ENCODE data around the gene MED13L. TPM values are rescaled to one million over a fixed set of nuclear protein-coding genes. Genes with fewer than 3 reads are reported as not detected.

MED13L gene
- total and polyA plus RNA-seq, 2 of the 4 experiments (the other 2 are of a cell fraction), result 17.9 to 49.1 TPM

DNA sequence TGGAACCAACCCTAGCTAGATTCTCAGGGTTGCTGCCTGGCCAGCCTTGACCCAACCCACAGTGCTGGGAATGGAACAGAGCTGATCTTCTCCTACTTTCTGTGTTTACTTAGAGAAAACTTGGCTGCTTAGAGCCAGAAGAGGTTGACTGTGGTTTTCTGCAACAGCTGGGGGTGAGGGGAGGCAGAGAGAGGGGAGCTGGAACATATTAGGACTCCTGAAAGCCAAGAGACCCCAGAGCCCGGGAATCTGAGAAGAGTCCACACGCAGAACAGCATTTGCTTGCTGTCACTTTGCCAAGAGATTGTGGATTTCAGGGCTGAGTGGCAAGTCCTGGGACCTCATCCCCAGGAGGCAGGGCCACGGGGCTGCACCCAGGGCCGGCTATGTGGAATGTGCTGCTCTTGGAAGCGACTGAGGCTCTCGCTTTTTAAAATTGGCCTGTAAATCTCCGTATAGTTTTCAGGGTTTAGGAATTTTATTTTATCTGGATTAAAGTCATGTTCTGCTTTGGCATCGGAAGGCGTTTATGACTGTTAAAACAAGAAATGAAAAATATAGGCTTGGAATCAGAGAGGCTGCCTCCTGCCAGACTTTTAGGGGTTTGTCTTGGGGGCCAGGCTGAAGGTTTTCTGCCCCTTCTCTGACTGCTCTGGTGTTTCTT, 22.3 kb upstream of the MED13L start:
- Histone ChIP-seq H4K20me1 (ENCODE audit: insufficient read depth, low read length) (no peaks in the 10 kb centered on the region), H4K8ac (ENCODE audit: low read depth in 2 of 2, low read length in 2 of 2) (no peak overlapping the region), H4K91ac (ENCODE audit: insufficient read depth, low read depth, low read length) (no peak overlapping the region), H2AFZ (replicated peaks; ENCODE audit: low read length, poor library complexity) (peak overlapping the region; percentile 78), H2BK5ac (ENCODE audit: low read depth, low read length, poor library complexity, severe bottlenecking) (no peak overlapping the region), H3K4ac (ENCODE audit: low read depth, low read length) (no peak overlapping the region), H2BK20ac (ENCODE audit: low read depth, low read length) (no peak overlapping the region), H3K9me3 (ENCODE audit: control insufficient read depth, insufficient read depth, low read length) (no peaks in the 10 kb centered on the region), H2BK120ac (ENCODE audit: low read depth, low read length) (no peak overlapping the region), H2AK9ac (replicated peaks; ENCODE audit: low read depth, low read length, poor library complexity) (no peak overlapping the region), H3K4me3 (ENCODE audit: insufficient read depth, low read depth, low read length) (no peak overlapping the region), H3K27ac (ENCODE audit: insufficient read depth, low read length) (no peak overlapping the region), H3K56ac (ENCODE audit: extremely low read depth, insufficient read depth, low read length) (no peak overlapping the region), H3K9ac (ENCODE audit: low read depth, low read length) (no peak overlapping the region), H3K79me1 (ENCODE audit: low read depth in 1 of 2, low read length in 2 of 2) (no peaks in the 10 kb centered on the region), H3K9me1 (ENCODE audit: insufficient read depth, low read length) (peaks cover 3% of the 10 kb centered on the region), H2BK15ac (ENCODE audit: low read depth, low read length) (no peak overlapping the region), H2AK5ac (ENCODE audit: low read depth, low read length) (no peak overlapping the region), H3K36me3 (ENCODE audit: control insufficient read depth, insufficient read depth, low read length) (no peaks in the 10 kb centered on the region), H3K4me2 (ENCODE audit: low read depth, low read length) (peak overlapping the region; percentile 47; the same call in 1 of the 2 replicates), H3K4me1 (ENCODE audit: control insufficient read depth, insufficient read depth, low read length) (peaks cover 9% of the 10 kb centered on the region; the same call in 1 of the 2 replicates), H3K14ac (replicated peaks; ENCODE audit: low read depth, low read length) (no peak overlapping the region; the same call in 1 of the 2 replicates), H4K5ac (ENCODE audit: low read depth, low read length) (no peak overlapping the region; the same call in 1 of the 2 replicates), H3K18ac (ENCODE audit: low read depth, low read length) (no peak overlapping the region), H3K27me3 (ENCODE audit: control insufficient read depth, insufficient read depth, low read length) (no peaks in the 10 kb centered on the region), H3K23ac (ENCODE audit: low read depth, low read length) (no peak overlapping the region)
- ChIA-PET CTCF (no interaction called here), POLR2A (ENCODE audit: unreplicated experiment) (no interaction called here)
- DNase-seq (peak; percentile 32), ATAC-seq (ENCODE audit: low read depth) (peak; percentile 78)
- in situ Hi-C loops (cut with MboI; ENCODE audit: low sequenced_read_pairs), result no loop called here
- TF ChIP-seq SMC3 (IDR thresholded peaks at IDR 0.05; ENCODE audit: low read depth, low read length) (no peak), RCOR1 (IDR thresholded peaks at IDR 0.05; ENCODE audit: insufficient replicate concordance, low read length) (no peak)
- dilution Hi-C loops (cut with HindIII; ENCODE audit: low sequenced_read_pairs, unreplicated experiment), result no loop called here
- no TSS peak for BruUV-seq (replicated peaks)
- intact Hi-C loops (cut with micrococcal nuclease), result no loop called here
- WGBS, 2 experiments (ENCODE audit: extremely low coverage in 2 of 2, insufficient read length in 1 of 2), result 13% methylated on average over 3 of the region's 9 CpGs; no CpG with 5 or more reads in 1 of the 2 experiments
